Ishikawa (cell line): ENCODE results near the gene CLIP3.

Source experiments
- CEBPB ChIP-seq: IDR thresholded peaks from 2 replicates; pipeline ENCODE4 v1.6.1; 2012
- CREB1 ChIP-seq: IDR thresholded peaks from 2 replicates; pipeline ENCODE4 v1.6.1; 2012; ENCODE audit warnings: low read depth
- EGR1 ChIP-seq: IDR thresholded peaks from 2 replicates; pipeline ENCODE4 v1.6.1; 2012
- EP300 ChIP-seq: IDR thresholded peaks from 2 replicates; pipeline ENCODE4 v1.6.1; 2012; ENCODE audit warnings: borderline replicate concordance
- FOXM1 ChIP-seq: IDR thresholded peaks from 2 replicates; pipeline ENCODE4 v1.6.1; 2012; ENCODE audit warnings: low read depth, borderline replicate concordance
- NFIC ChIP-seq: IDR thresholded peaks from 2 replicates; pipeline ENCODE4 v1.6.1; 2012
- RAD21 ChIP-seq: IDR thresholded peaks from 2 replicates; pipeline ENCODE4 v1.6.1; 2012; ENCODE audit warnings: low read depth
- TAF1 ChIP-seq: IDR thresholded peaks from 2 replicates; pipeline ENCODE4 v1.6.1; 2012; ENCODE audit warnings: low read depth, mild to moderate bottlenecking
- TCF12 ChIP-seq: IDR thresholded peaks from 2 replicates; pipeline ENCODE4 v1.6.1; 2012; ENCODE audit warnings: low read depth
- TEAD4 ChIP-seq: IDR thresholded peaks from 2 replicates; pipeline ENCODE4 v1.6.1; 2012
- YY1 ChIP-seq: IDR thresholded peaks from 2 replicates; pipeline ENCODE4 v1.6.1; 2012; ENCODE audit warnings: low read depth
- ZBTB7A ChIP-seq: IDR thresholded peaks from 2 replicates; pipeline ENCODE4 v1.6.1; 2012; ENCODE audit warnings: low read depth
- TF ChIP-seq, protein P1 (sequence below): IDR thresholded peaks from 2 replicates; pipeline ENCODE4 v1.6.1; 2012
- TF ChIP-seq, protein P2 (sequence below): IDR thresholded peaks from 2 replicates; pipeline ENCODE4 v1.6.1; 2012
- TF ChIP-seq, protein P3 (sequence below): IDR thresholded peaks from 2 replicates; pipeline ENCODE4 v1.6.1; 2012; ENCODE audit warnings: low read depth, mild to moderate bottlenecking

The CLIP3 gene

DNA sequence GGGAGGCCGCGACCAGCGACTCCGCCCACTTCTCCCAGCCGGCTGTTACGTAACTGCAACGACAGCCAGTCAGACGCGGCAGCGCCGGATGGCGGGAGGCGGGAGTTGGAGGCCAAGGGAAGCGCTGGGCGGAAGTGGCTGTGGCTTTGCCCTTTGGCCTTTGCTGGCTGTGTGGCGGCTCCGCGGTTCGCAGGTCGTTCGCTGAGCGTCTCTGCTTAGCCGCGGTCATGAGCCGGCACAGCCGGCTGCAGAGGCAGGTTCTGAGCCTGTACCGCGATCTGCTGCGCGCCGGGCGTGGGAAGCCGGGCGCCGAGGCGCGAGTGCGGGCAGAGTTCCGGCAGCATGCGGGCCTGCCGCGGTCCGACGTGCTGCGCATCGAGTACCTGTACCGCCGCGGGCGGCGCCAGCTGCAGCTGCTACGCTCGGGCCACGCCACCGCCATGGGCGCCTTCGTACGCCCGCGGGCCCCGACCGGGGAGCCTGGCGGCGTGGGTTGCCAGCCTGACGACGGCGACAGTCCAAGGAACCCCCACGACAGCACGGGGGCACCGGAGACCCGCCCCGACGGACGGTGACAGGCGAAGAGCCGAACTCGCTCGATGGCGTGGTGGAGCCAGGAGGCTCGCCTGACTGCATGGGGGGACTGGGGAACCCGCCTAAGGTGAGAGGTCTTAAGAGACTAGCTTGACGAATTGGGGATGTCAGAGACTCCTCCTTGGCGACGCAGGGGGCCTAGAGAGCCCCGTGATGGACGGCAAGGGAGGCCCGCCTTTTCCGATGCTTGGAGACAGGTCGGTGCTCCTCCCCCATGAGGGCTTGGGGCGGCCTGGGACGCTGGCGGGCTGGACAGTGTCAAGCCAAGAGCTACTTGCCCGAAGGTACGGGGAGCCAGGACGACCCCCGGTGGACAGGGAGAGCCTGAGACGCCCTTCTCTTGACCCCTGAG lies 37.4 kb downstream of the CLIP3 start, which contains the start of gene SDHAF1:
SDHAF1 (plus strand) TSS at position 141 of the 946 bp plus-strand sequence; CDS start at position 228, 87 bp downstream.
- TF ChIP-seq EP300 (no peak; the same call in 1 of the 2 replicates), FOXM1 (no peak), EGR1 (no peak), CREB1 (peak; percentile 82), RAD21 (no peak), CEBPB (peak; percentile 66; the same call in 1 of the 2 replicates), TAF1 (peak; percentile 81), ZBTB7A (no peak), TEAD4 (no peak), NFIC (no peak), YY1 (no peak), TCF12 (peak; percentile 31; the same call in 1 of the 2 replicates)
- TF ChIP-seq, protein P1, sequence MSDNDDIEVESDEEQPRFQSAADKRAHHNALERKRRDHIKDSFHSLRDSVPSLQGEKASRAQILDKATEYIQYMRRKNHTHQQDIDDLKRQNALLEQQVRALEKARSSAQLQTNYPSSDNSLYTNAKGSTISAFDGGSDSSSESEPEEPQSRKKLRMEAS, result peak; percentile 66
- TF ChIP-seq, protein P2, sequence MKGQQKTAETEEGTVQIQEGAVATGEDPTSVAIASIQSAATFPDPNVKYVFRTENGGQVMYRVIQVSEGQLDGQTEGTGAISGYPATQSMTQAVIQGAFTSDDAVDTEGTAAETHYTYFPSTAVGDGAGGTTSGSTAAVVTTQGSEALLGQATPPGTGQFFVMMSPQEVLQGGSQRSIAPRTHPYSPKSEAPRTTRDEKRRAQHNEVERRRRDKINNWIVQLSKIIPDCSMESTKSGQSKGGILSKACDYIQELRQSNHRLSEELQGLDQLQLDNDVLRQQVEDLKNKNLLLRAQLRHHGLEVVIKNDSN, result no peak
- TF ChIP-seq, protein P3, sequence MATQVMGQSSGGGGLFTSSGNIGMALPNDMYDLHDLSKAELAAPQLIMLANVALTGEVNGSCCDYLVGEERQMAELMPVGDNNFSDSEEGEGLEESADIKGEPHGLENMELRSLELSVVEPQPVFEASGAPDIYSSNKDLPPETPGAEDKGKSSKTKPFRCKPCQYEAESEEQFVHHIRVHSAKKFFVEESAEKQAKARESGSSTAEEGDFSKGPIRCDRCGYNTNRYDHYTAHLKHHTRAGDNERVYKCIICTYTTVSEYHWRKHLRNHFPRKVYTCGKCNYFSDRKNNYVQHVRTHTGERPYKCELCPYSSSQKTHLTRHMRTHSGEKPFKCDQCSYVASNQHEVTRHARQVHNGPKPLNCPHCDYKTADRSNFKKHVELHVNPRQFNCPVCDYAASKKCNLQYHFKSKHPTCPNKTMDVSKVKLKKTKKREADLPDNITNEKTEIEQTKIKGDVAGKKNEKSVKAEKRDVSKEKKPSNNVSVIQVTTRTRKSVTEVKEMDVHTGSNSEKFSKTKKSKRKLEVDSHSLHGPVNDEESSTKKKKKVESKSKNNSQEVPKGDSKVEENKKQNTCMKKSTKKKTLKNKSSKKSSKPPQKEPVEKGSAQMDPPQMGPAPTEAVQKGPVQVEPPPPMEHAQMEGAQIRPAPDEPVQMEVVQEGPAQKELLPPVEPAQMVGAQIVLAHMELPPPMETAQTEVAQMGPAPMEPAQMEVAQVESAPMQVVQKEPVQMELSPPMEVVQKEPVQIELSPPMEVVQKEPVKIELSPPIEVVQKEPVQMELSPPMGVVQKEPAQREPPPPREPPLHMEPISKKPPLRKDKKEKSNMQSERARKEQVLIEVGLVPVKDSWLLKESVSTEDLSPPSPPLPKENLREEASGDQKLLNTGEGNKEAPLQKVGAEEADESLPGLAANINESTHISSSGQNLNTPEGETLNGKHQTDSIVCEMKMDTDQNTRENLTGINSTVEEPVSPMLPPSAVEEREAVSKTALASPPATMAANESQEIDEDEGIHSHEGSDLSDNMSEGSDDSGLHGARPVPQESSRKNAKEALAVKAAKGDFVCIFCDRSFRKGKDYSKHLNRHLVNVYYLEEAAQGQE, result no peak

DNA sequence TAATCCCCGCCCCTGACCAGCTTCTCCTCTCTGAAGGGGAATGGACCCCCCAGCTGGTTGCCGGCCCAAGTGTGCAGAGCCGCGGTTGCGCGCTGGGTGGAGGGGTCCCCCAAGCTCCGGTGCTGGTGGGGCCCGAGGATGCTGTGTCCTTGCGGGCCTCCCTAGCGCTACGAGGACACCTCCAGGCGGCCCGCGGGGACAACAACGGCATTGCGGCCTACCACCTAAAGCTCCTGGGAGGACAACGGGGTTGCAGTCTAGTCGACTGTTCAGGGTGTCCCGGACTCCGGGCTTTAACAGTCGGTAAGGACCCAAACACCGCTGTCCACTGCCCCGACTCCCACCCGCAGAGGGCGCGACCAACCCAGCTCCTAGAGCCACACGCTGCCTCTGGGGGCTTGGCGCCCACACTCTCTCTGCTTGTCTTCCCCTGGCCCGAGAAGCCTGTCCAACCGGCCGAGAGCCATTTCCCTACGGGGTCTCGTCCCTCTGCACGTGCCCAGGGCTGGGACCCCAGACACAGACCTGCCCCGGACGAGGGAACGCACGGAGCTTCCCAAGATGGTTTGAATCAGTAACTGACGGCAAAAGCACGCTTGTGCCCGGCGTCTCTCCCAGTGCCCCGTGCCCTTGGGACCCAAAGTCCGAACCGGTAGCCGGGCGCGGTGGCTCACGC lies 38.6 kb downstream of the CLIP3 start:
- TF ChIP-seq TCF12, result no peak
- TF ChIP-seq, protein P1, result no peak

DNA sequence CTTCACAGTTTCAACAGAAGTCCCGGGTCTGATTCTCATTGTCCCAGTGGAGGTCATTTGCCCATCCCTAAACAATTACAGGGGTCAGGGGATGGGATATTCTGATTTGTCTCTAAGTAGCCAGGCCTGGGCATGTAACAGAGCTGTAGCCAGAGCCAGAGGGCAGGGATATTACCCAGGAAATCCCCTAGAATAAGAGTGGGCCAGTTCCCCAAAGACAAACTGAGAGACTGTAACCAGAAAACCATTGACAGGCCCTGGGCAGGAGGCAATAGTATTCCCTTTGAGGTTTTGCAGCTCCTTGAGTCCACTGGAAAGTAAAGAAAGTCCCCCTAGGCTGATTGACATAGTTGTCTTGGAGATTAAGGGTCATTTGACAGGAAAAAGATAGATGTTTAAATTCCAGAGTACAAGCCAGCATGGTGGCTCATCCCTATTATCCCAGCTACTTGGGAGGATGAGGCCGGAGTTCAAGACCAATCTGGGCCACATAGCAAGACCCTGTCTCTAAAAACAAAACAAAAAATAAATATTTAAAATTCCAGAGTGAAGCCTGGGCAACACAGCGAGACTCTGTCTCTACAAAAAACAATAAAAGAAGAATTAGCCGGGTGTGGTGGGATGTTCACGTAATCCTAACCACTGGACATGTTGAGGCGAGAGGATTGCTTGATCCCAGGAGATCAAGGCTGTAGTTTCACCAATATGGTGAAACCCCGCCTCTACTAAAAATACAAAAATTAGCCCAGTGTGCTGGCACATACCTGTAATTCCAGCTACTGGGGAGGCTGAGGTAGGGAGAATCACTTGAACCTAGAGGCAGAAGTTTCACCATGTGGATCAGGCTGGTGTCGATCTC lies 39.5 kb downstream of the CLIP3 start:
- TF ChIP-seq, protein P2, result no peak
- TF ChIP-seq EGR1 (no peak), YY1 (no peak)
- TF ChIP-seq, protein P1, result no peak

DNA sequence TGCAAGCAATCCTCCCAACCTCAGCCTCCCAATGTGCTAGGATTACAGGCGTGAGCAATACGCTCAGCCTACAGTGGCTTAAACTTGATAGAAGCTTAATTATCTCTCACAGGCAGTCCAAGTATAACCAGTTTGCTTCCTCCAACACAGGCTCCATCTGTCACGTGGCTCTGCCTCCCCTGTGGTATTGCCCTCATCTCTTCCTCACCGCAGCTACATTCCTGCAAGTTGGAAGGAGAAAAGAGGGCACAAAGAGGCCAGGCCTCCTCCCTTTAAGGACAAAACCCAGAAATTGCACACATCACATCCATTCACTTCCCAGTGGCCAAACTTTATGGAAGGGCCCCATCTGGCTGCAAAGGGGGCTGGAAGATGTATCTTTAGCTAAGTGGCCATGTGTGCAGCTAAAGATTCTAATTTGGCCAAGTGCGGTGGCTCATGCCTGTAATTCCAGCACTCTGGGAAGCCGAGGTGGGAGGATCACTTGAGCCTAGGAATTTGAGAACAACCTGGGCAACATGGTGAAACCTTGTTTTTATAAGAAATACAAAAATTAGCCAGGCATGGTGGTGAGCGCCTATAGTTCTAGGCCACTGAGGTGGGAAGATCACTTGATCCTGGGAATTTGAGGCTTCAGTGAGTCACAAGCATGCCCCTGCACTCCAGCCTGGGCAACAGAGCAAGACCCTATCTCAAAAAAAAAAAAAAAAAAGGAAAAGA lies 40.8 kb downstream of the CLIP3 start:
- TF ChIP-seq TCF12 (no peak), TEAD4 (no peak), CEBPB (no peak)
- TF ChIP-seq, protein P2, result 0 out of 2 replicates have a peak, but pooled peaks have one; percentile 17

DNA sequence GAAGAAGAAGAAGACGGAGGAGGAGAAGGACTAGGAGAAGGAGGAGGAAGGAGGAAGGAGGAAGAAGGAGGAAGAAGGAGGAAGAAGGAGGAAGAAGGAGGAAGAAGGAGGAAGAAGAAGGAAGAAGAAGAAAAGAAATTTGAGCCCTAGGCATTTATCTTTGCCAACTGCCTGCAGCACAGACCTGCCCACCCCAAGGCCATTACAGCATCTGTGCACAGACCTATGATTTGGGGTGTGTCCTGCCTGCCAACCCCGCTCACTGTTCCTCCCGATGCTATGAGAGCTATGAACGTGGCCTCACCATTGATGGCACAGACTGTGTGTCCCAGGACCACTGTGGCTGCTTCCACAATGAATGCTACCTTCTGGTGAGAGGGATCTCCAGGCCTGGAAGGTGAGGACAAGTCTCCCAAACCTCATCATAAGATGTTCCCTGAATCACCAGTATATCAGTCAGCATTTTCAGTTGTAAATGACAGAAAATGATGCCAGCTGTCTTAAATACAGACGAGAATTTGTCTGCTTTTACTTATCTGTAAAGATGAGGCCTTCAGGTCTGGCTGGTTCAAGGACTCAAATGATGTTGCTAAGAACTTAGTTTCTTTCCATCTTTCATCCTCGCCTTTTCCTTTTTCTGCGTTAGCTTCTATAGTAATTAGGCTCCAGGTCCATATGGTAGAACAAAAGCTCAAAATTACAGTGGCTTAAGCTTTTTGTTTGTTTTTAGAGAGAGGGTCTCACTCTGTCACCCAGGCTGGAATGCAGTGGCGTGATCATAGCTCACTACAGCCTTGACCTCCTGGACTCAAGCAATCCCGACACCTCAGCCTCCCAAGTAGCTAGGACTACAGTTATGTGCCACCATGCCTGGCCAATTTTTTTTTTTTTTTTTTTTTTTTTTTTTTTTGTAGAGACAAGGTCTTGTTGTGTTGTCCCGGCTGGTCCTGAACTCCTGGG lies 41.6 kb downstream of the CLIP3 start:
- no peak for TF ChIP-seq CREB1
- TF ChIP-seq TEAD4, result no peak
- TF ChIP-seq CEBPB, result no peak
- no peak for TF ChIP-seq TAF1
- TF ChIP-seq EGR1, result no peak
- TF ChIP-seq EP300, result no peak
- TF ChIP-seq FOXM1, result no peak
- TF ChIP-seq, protein P3, result no peak
- no peak for TF ChIP-seq YY1
